Stimulated activated CD4-positive, alpha-beta T cell treated with anti-CD3 and anti-CD28 coated beads, Interleukin-2, amount 100 ng/mL, for 24 hours (primary cell): ENCODE data around the gene TRIM65.
"Not testable (repeated sequence)": the region's sequence is repeated elsewhere in the genome, so short reads cannot be mapped to it uniquely, and the experiment has no call there.

Experiments used
- DNase-seq, 2 donors: peaks; one replicate each; pipeline ENCODE4 v3.0.0-alpha.2; 2020

TRIM65 gene

GRCh38 chr17:75895370-75896155, 1.2 kb downstream of the TRIM65 start:
- peak in 1 of 2 donors; percentile 30 for DNase-seq

DNA sequence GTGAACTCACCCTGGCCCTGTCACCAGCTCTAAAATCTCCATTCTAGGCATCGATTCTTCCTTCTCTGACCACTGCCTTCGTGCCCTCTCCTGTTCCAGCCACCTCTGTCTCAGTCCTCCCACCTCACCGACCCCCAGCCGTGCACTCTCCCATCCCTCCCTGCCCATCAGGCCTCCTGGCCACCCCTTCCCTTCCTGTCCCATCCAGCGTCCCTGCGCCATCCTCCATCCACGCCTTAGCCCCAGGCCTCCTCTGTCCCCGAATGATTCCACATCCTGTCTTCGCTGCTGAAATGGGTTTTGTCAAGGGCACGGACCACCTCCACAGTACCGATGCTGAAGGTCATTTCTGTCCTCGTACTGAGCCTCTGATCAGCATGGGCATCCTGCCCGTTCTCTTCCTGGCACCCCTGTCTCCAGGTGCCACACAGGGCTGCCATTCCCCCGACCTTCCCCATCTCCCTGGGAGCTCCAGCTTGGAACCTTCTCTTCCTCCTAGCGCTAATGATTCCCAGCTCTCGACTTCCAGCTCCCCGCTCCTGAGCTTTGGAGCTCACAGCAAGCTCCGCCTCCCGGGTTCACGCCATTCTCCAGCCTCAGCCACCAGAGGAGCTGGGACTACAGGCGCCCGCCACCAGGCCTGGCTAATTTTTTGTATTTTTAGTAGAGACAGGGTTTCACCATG, 2.6 kb downstream of the TRIM65 start:
- DNase-seq, result no peak

DNA sequence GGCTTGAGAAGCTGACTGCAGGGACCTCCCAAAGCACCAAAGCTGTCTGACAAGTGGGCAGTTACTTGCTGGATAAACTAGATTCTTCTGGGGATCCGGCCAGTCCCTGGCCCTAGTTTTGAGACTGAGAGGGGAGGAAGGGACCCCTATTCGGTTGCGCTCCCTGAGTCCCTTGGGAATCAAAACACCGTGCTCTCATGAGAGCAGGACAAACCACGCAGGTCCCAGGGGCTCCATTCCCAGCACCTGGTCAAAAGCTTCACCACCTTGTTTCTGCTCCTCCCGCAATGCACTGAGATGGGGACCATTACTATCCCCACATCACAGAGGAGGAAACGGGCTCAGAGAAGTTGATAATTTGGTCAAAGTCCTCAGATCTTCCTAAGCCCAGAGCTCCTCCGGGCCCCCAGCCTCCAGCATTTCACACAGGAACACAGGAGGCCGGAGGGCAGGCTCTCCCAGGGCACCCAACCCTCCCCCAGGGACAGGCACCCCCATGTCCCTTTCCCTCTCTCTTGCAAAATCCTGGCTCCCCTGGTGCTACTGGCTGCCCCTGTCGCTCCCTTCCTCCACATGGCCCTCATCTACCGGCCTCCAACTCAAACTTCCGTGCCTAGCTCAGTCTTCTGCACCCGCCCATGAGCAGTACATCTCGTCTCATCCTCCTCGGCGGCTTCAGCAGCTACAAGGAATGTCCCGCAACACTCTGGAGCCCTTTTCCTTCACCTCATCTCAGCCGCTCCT, 3.3 kb downstream of the TRIM65 start:
- DNase-seq, result no peak

- no peak for DNase-seq
Measured at GRCh38 chr17:75892556-75893224, 4.1 kb downstream of the TRIM65 start.

GRCh38 chr17:75891605-75892555, 4.9 kb downstream of the TRIM65 start:
- no peak for DNase-seq

DNA sequence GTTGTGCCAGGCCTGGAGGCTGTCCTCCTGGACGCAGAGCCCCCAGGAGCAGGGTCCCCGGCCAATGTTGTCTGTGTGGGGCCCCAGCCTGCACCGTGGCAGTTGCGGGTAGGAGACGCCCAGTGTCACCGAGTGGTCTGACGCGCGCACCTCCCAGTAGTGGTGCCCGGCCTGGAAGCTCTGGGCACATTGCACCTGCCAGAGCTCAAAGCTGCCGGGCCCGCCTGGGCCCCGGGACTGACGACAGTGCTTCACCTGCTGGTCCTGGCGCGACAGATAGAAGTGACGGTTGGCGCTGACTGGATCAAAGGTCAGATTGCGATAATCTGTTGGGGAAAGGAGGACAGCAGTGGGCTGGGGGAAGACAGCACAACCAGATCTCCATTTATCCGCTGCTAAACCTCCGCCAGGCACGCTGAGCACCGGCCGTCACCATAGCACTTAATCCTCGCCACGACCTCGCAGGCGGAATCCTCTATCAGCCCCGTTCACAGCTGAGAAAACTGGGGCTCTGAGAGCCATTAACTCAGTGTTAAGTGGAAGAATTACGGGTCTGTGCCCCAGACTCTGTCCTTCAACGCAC, 5.6 kb downstream of the TRIM65 start:
- DNase-seq, result no peak

- DNase-seq, result no peak
Measured at GRCh38 chr17:75889454-75889853, 7.3 kb downstream of the TRIM65 start.

DNA sequence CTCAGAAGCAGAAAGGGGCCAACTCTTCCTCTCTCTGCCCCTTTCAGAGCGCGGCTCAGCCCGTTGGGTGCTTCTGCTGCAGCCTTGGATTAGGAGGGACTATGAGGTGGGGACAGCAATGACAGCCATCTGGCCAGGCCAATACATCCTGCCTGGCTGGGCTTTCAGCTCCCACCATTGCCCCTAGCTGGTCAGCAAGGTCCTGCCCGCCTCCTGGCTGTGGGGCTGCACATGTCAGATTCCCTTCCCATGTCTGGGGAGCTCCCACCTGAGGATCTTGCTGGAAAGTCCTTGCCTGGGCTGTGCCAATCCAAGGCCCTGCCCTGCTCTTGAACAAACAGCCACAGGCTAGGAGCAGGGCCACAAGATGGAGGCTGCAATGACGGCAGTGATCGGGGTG, 8.3 kb downstream of the TRIM65 start:
- DNase-seq, result no peak

- DNase-seq, result not testable (repeated sequence)
Measured at GRCh38 chr17:75885860-75886259, 10.9 kb downstream of the TRIM65 start.

DNA sequence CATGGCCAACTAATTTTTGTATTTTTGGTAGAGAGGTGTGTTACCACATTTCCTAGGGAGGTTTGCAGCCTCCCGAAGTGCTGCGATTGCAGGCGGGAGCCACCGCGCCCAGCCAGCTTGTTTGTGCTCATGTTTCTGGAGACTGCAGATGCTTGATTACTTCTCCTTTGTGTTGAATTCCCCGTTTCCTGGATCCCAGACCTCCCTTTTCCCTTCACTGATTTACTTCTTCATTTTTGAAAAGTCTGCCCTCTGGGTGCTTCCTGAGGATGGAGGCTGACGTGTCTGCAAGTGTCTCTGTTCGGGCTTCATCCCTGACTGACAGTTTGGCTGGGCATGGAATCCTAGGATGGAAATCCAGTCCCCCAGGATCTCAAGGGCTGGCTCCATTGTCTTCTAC, 11.3 kb downstream of the TRIM65 start:
- DNase-seq, result no peak

DNA sequence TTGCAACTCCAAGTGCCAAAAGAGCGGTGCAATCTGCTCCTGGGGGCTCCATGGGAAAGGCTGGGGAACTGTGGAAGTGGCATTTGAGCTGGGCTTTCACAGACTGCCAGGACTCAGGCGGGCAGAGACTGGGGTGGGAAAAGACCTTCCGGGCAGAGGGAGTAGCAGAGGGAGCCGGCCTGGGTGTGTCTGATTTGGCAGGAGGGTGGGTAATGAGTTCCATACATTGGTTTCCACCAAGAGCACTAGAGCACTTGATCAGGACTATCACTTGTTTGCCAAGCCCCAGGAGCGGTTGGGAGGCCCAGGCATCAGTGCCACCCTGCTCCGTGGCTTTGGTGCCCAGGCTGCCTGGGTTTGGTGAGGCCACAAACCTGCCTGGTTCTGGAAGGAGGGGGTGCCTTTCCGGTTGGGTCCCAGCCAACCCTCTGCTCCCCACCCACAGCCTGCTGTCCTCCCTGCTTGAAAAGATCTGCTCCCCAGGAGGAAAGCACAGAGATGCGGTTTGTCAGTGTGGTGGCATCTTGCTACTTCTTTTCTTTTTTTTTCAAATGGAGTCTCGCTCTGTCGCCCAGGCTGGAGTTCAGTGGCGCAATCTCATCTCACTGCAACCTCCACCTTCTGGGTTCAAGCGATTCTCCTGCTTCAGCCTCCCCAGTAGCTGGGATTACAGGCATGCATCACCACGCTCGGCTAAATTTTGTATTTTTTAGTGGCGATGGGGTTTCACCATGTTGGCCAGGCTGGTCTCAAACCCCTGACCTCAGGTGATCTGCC, 14.9 kb downstream of the TRIM65 start:
- DNase-seq, result no peak

DNA sequence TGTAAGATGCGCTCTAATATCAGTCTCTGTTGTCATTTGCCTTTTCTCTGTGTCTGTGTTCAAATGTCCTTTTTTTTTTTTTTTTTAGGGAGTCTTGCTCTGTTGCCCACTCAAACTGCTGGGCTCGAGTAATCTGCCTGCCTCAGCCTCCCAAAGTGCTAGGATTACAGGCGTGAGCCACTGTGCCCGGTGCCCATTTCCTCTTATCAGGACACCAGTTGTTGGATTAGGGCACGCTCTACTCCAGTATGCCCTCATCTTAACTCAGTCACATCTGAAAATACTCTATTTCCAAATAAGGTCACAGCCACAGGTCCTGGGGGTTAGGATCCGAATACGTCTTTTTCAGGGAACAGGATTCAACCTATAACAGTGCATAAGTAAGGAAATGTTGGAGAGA, 16.5 kb downstream of the TRIM65 start:
- no peak for DNase-seq

GRCh38 chr17:75878174-75878998, 18.4 kb downstream of the TRIM65 start, which contains the start of gene TRIM47:
Gene TRIM47 (minus strand): TSS chr17:75878581. CDS start chr17:75878548, 33 bp downstream.
- peak in 1 of 2 donors; percentile 42 for DNase-seq

DNA sequence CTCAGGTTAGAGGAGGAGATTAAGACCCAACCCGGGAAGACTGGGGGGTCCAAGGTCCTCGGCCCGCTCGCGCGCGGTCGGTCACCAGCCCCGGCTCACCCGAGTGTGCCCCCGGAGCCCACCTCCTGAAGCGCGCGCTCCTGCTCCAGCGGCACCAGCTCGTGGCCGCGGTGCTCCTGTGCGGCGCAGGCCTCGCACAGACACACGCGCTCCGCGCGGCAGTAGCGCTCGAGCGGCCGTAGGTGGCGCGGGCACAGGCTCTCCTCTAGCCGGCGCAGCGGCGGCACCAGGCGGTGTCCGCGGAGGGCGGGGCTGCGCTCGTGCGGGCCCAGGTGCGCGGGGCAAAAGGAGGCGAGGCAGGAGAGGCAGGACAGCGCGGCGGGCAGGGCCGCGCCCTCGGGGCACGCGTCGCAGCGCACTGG, 19.0 kb downstream of the TRIM65 start:
- peak; percentile 69 to 76 for DNase-seq

DNA sequence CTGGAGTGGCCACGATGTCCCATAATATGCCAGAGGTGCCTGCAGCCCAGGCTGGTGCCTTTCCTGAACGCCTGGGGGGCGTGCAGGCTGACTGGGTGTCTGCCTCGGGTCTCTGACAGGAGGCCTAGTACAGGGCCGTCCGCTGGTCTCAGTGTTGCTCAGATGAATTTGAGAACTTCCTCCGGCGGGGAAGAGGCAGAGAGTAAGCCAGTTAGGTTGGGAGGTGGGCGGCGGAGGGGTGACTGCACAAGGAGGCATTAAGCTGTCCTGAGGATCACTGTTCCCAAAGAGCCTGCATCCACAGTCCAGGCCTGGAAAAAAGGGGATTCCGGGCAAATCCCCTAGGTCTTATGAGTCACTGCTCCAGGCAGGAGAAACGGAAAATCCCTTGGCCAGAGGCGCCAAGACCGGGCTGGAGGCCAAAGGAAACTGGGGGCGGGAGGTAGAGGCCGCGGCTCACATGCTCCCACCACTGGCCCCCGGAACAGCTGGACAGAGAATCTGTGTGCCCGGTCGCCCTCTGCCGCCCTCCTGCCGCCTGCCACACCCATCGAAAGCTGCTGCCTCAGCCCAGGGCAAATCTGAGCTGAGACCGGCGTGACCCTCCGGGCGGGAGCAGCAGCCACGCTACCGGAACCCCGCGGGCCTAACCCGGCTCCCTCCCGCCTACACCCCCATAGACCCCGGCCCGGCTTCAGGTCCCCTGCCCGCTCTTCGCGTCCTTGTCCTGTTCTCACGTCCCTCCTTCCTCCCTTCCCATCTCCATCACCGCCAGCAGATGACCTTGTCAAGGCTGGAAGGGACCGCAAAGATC, 19.6 kb downstream of the TRIM65 start:
- peak; percentile 49 to 61 for DNase-seq

DNA sequence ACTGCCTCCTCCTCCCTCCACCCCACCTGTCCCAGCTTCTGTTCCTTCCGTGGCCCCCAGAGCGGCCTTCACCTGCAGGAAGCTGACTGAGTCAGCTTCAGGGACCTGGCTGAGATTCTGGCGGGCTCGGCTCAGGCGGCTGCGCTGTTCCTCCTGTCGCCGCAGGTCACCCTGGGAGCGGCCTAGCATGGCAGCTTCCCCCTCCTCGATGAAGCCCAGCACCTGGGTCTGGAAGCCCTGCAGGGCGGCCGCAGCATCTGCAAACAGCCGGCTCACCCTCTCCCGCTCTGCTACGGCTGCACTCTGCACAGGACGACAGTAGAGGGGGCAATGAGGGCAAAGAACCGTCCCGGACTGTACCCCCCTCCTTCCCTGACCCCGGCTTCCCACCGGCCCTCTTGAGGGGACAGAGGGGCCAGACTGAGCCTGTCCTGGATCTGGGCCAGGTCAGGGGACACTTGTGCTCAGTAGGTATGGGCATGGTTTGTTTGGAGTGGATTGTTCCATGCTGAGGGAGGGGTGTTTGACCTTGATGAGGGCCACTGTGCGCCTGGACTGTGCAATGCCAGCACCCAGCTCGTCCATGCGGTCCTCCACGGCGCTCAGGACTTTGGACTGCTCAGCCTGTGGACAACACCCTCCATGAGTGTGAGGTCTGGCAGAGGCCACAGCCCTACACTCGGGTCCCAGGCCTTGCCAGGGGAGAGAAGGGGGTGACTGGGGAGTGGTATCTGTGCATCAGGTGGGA, 20.4 kb downstream of the TRIM65 start:
- peak; percentile 62 to 75 for DNase-seq

- DNase-seq, result no peak
Measured at GRCh38 chr17:75875940-75876189, 20.9 kb downstream of the TRIM65 start.
